ENCODE data around the gene ARHGAP44. TPM values are rescaled to one million over a fixed set of nuclear protein-coding genes. Genes with fewer than 3 reads are reported as not detected.

ARHGAP44 gene
- total and polyA plus RNA-seq, 2 of the 8 experiments (the other 6 are each of a cell fraction or from before 2014, with no cell fraction given) = 6.2 to 22.2 TPM

GRCh38 chr17:12826431-12826830, 37.1 kb downstream of the ARHGAP44 start:
- no peak overlapping the region for H3K18ac ChIP-seq (ENCODE audit: extremely low read depth, low read length)
- H3K79me1 ChIP-seq (ENCODE audit: low read depth, low read length) = no peaks in the 10 kb centered on the region
- H3K4ac ChIP-seq (replicated peaks; ENCODE audit: insufficient read length, low read depth, low read length) = no peak overlapping the region
- no peak overlapping the region for H4K8ac ChIP-seq (ENCODE audit: extremely low read depth, insufficient read depth, low read length)
- no peak overlapping the region for H3K4me3 ChIP-seq (ENCODE audit: extremely low read depth in 1 of 4, insufficient read depth in 2 of 4, low read depth in 3 of 4, low read length in 4 of 4)
- H2BK15ac ChIP-seq (ENCODE audit: low read length) = no peak overlapping the region
- H3K27me3 ChIP-seq (replicated peaks in 1 of 4; ENCODE audit: control insufficient read depth in 3 of 4, extremely low read depth in 1 of 4, insufficient read depth in 3 of 4, low read length in 3 of 4) = no peaks in the 10 kb centered on the region
- H2BK20ac ChIP-seq (ENCODE audit: low read length) = no peak overlapping the region
- no peak overlapping the region for H2BK120ac ChIP-seq (replicated peaks; ENCODE audit: low read depth, low read length)
- no peaks in the 10 kb centered on the region for H4K20me1 ChIP-seq (replicated peaks in 1 of 2; ENCODE audit: control insufficient read depth in 1 of 2, insufficient read depth in 2 of 2, low read length in 2 of 2)
- H4K5ac ChIP-seq (ENCODE audit: insufficient read length, low read depth, low read length) = no peak overlapping the region
- no peak overlapping the region for H2BK5ac ChIP-seq (ENCODE audit: low read depth, low read length)
- H3K4me1 ChIP-seq (replicated peaks in 1 of 4; ENCODE audit: control insufficient read depth in 3 of 4, insufficient read depth in 4 of 4, low read length in 3 of 4) = no peaks in the 10 kb centered on the region
- FAIRE-seq = no peak
- H2AK5ac ChIP-seq (ENCODE audit: low read depth, low read length) = no peak overlapping the region
- H2BK12ac ChIP-seq (ENCODE audit: low read depth, low read length) = no peak overlapping the region
- ChIA-PET POLR2A (ENCODE audit: partially characterized antibody) (no interaction called here), CTCF (ENCODE audit: partially characterized antibody) (no interaction called here)
- H3K9me3 ChIP-seq (ENCODE audit: insufficient read depth in 2 of 2, low read depth in 1 of 2, low read length in 1 of 2) = peaks cover 6 to 8% of the 10 kb centered on the region in 2 experiments; a peak in 2 of 4 replicates
- H3K4me2 ChIP-seq (ENCODE audit: insufficient read depth in 1 of 2, low read depth in 2 of 2, low read length in 2 of 2) = no peak overlapping the region
- no peak overlapping the region for H3K23ac ChIP-seq (ENCODE audit: insufficient read length)
- DNase-seq (ENCODE audit: low read depth in 1 of 2, low spot score in 2 of 2) = no peak
- H3K79me2 ChIP-seq (ENCODE audit: control insufficient read depth in 1 of 2, insufficient read depth in 2 of 2, low read length in 2 of 2) = peaks cover 0 to 17% of the 10 kb centered on the region in 2 experiments; a peak in 1 of 4 replicates
- H3K27ac ChIP-seq (ENCODE audit: low read depth, low read length) = no peak overlapping the region
- H3K36me3 ChIP-seq (ENCODE audit: control insufficient read depth in 2 of 4, insufficient read depth in 4 of 4, low read length in 3 of 4) = peaks cover 0 to 5% (median 0%) of the 10 kb centered on the region in 4 experiments; a peak in 1 of 8 replicates
- H3K23me2 ChIP-seq (ENCODE audit: low read depth, low read length) = no peaks in the 10 kb centered on the region
- no peak overlapping the region for H2AFZ ChIP-seq (ENCODE audit: low read length)
- H3K9ac ChIP-seq (replicated peaks in 1 of 4; ENCODE audit: extremely low read depth in 1 of 4, low read depth in 3 of 4, low read length in 3 of 4) = no peak overlapping the region
- 90% methylated on average over 1 of the region's 1 CpG; no CpG with 5 or more reads in 1 of the 2 experiments for WGBS, 2 experiments (ENCODE audit: extremely low coverage in 1 of 2, insufficient coverage in 1 of 2, insufficient read length in 1 of 2, insufficient replicate concordance in 2 of 2, low coverage in 1 of 2, low lambda C conversion rate in 2 of 2, missing lambda C conversion rate in 1 of 2)
- no peak overlapping the region for H3K14ac ChIP-seq (ENCODE audit: insufficient read length)
- no peak overlapping the region for H3K56ac ChIP-seq (replicated peaks; ENCODE audit: insufficient read length, low read depth, low read length)
- no peak overlapping the region for H4K91ac ChIP-seq (replicated peaks; ENCODE audit: insufficient read length, low read length)
- no peak for TF ChIP-seq GABPA (IDR thresholded peaks at IDR 0.05; ENCODE audit: borderline replicate concordance, insufficient read depth, low read length)

Measured in H1 (cell line).